ENCODE results near the gene JAG2. TPM values are rescaled to one million over a fixed set of nuclear protein-coding genes. Genes with fewer than 3 reads are reported as not detected.
A peak's percentile ranks its signal among the peaks of the same experiment; 100 is the strongest.

Gene JAG2
- total RNA-seq, 1 experiment from 2014 or later = 12.2 TPM

DNA sequence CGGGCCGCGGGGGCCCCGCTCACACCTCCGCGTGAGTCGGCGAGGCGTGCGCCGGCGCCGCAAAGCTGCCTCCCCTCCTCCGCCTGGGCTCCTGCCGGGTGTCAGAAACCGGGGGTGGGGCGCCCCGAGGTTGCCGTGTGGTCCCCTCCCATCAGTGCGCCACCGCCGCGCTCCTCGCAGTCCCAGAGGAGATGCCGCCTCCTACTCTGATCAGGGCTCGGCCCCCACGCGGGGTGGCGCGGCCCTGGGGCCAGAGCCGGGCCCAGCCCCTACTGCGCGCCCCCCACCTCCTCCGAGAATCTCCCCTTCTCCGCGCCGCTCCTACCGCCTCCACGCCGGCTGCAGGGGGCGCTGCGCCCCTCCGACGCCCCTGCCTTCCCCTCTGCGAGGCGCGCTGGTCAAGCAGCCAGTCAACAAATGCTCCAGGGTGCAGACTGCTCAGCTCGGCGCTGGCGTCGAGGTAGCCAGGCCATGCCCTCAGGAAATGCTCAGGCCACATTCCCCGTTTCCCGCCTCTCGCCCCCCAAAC, 467 bp upstream of the JAG2 start (continued):
- TF ChIP-seq SMAD3 (CRISPR knock-in tag; IDR thresholded peaks at IDR 0.05; ENCODE audit: borderline replicate concordance) (no peak), FOXK1 (CRISPR knock-in tag; IDR thresholded peaks at IDR 0.05) (no peak), HMGA2 (CRISPR knock-in tag; IDR thresholded peaks at IDR 0.05) (no peak), ETV6 (CRISPR knock-in tag; IDR thresholded peaks at IDR 0.05) (no peak; the same call in 1 of the 2 replicates), NR2C2 (CRISPR knock-in tag; IDR thresholded peaks at IDR 0.05) (no peak), CREM (CRISPR knock-in tag; IDR thresholded peaks at IDR 0.05) (no peak), FOXJ3 (CRISPR knock-in tag; IDR thresholded peaks at IDR 0.05; ENCODE audit: borderline replicate concordance) (no peak), ZNF121 (CRISPR knock-in tag; IDR thresholded peaks at IDR 0.05) (peak; percentile 78; the same call in 1 of the 2 replicates), IRF1 (CRISPR knock-in tag; IDR thresholded peaks at IDR 0.05) (no peak), SOX15 (CRISPR knock-in tag; IDR thresholded peaks at IDR 0.05) (no peak), ZBTB21 (CRISPR knock-in tag; IDR thresholded peaks at IDR 0.05; ENCODE audit: borderline replicate concordance) (no peak), CBFB (CRISPR knock-in tag; IDR thresholded peaks at IDR 0.05; ENCODE audit: low read depth) (no peak), ZNF396 (CRISPR knock-in tag; IDR thresholded peaks at IDR 0.05; ENCODE audit: borderline replicate concordance) (no peak), IRF2 (CRISPR knock-in tag; IDR thresholded peaks at IDR 0.05; ENCODE audit: borderline replicate concordance, low read depth) (no peak), JUN (CRISPR knock-in tag; IDR thresholded peaks at IDR 0.05) (no peak), EMX1 (CRISPR knock-in tag; IDR thresholded peaks at IDR 0.05) (no peak), ZNF232 (CRISPR knock-in tag; IDR thresholded peaks at IDR 0.05) (0 out of 2 replicates have a peak, but pooled peaks have one; percentile 19), GABPB1 (CRISPR knock-in tag; IDR thresholded peaks at IDR 0.05) (no peak), ATF3 (CRISPR knock-in tag; conservative IDR thresholded peaks at IDR 0.05) (no peak), E2F5 (CRISPR knock-in tag; IDR thresholded peaks at IDR 0.05) (0 out of 2 replicates have a peak, but pooled peaks have one; percentile 28), ZNF423 (CRISPR knock-in tag; IDR thresholded peaks at IDR 0.05) (peak; percentile 60; the same call in 1 of the 2 replicates), OVOL2 (CRISPR knock-in tag; IDR thresholded peaks at IDR 0.05; ENCODE audit: borderline replicate concordance) (no peak), GRHL2 (CRISPR knock-in tag; IDR thresholded peaks at IDR 0.05; ENCODE audit: insufficient replicate concordance, severe bottlenecking) (no peak), NR1H2 (CRISPR knock-in tag; IDR thresholded peaks at IDR 0.05) (no peak)
- TF ChIP-seq, protein P1, sequence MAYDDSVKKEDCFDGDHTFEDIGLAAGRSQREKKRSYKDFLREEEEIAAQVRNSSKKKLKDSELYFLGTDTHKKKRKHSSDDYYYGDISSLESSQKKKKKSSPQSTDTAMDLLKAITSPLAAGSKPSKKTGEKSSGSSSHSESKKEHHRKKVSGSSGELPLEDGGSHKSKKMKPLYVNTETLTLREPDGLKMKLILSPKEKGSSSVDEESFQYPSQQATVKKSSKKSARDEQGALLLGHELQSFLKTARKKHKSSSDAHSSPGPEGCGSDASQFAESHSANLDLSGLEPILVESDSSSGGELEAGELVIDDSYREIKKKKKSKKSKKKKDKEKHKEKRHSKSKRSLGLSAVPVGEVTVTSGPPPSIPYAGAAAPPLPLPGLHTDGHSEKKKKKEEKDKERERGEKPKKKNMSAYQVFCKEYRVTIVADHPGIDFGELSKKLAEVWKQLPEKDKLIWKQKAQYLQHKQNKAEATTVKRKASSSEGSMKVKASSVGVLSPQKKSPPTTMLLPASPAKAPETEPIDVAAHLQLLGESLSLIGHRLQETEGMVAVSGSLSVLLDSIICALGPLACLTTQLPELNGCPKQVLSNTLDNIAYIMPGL (CRISPR knock-in tag; IDR thresholded peaks at IDR 0.05) = peak; percentile 82; the same call in 1 of the 2 replicates
- TF ChIP-seq, protein P2, sequence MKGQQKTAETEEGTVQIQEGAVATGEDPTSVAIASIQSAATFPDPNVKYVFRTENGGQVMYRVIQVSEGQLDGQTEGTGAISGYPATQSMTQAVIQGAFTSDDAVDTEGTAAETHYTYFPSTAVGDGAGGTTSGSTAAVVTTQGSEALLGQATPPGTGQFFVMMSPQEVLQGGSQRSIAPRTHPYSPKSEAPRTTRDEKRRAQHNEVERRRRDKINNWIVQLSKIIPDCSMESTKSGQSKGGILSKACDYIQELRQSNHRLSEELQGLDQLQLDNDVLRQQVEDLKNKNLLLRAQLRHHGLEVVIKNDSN (CRISPR knock-in tag; IDR thresholded peaks at IDR 0.05) = no peak
- TF ChIP-seq, protein P3, sequence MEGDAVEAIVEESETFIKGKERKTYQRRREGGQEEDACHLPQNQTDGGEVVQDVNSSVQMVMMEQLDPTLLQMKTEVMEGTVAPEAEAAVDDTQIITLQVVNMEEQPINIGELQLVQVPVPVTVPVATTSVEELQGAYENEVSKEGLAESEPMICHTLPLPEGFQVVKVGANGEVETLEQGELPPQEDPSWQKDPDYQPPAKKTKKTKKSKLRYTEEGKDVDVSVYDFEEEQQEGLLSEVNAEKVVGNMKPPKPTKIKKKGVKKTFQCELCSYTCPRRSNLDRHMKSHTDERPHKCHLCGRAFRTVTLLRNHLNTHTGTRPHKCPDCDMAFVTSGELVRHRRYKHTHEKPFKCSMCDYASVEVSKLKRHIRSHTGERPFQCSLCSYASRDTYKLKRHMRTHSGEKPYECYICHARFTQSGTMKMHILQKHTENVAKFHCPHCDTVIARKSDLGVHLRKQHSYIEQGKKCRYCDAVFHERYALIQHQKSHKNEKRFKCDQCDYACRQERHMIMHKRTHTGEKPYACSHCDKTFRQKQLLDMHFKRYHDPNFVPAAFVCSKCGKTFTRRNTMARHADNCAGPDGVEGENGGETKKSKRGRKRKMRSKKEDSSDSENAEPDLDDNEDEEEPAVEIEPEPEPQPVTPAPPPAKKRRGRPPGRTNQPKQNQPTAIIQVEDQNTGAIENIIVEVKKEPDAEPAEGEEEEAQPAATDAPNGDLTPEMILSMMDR (IDR thresholded peaks at IDR 0.05) = peak; percentile 73

All from WTC11 (cell line).